WTC11 (cell line): ENCODE measurements around the gene RCBTB2. TPM values are rescaled to one million over a fixed set of nuclear protein-coding genes. Genes with fewer than 3 reads are reported as not detected.

Experiments
- ATAC-seq: fragments of 200-7000 bp; cut with Tn5 transposase; 2 replicates; pipeline ENCODE4 v1.10.0; 2021; ENCODE audit warnings: mild to moderate bottlenecking, moderate library complexity
- CTCF ChIA-PET: fragments of 300-600 bp; sonication (Branson Sonifier 250); formaldehyde crosslinking; loops from one replicate; lab custom pipeline; 2021; ENCODE audit warnings: antibody characterized with exemption; lab: Charles Lee
- POLR2A ChIA-PET: fragments of 350-600 bp; sonication (Branson Sonifier 250); formaldehyde crosslinking; loops from one replicate; lab custom pipeline; 2021; ENCODE audit warnings: antibody characterized with exemption; lab: Charles Lee
- DNase-seq: peaks from one replicate; pipeline ENCODE4 v3.0.0; 2021; ENCODE audit warnings: low spot score
- H3K27ac Mint-ChIP-seq: 2 replicates; pipeline ENCODE4 v1.8.0; 2021; ENCODE audit warnings: mixed read lengths
- H3K27me3 Mint-ChIP-seq: 2 replicates; pipeline ENCODE4 v1.8.0; 2021; ENCODE audit warnings: low read depth, mild to moderate bottlenecking, moderate library complexity, mixed read lengths
- H3K36me3 Mint-ChIP-seq: 2 replicates; pipeline ENCODE4 v1.8.0; 2021; ENCODE audit warnings: mixed read lengths
- H3K4me1 Mint-ChIP-seq: 2 replicates; pipeline ENCODE4 v1.8.0; 2022; ENCODE audit warnings: mixed read lengths
- H3K4me3 Mint-ChIP-seq: 2 replicates; pipeline ENCODE4 v1.8.0; 2021; ENCODE audit warnings: mild to moderate bottlenecking, moderate library complexity, mixed read lengths
- H3K9me3 Mint-ChIP-seq: 2 replicates; pipeline ENCODE4 v1.8.0; 2021; ENCODE audit warnings: mixed read lengths
- AFF4 ChIP-seq: sonication (generic); formaldehyde crosslinking; IDR thresholded peaks from 2 replicates; pipeline ENCODE4 v1.8.1; 2023; ENCODE audit warnings: mild to moderate bottlenecking, missing genetic modification reagents, borderline replicate concordance
- ATF3 ChIP-seq: sonication (generic); formaldehyde crosslinking; conservative IDR thresholded peaks from 2 replicates; pipeline ENCODE4 v1.8.1; 2022; ENCODE audit warnings: mild to moderate bottlenecking, missing genetic modification reagents
- ESRRA ChIP-seq: sonication (generic); formaldehyde crosslinking; IDR thresholded peaks from 2 replicates; pipeline ENCODE4 v1.8.1; 2022; ENCODE audit warnings: mild to moderate bottlenecking, missing genetic modification reagents, borderline replicate concordance
- ETV6 ChIP-seq: sonication (generic); formaldehyde crosslinking; IDR thresholded peaks from 2 replicates; pipeline ENCODE4 v1.8.1; 2022; ENCODE audit warnings: mild to moderate bottlenecking, missing genetic modification reagents
- FOXK1 ChIP-seq: sonication (generic); formaldehyde crosslinking; IDR thresholded peaks from 2 replicates; pipeline ENCODE4 v1.8.0; 2022; ENCODE audit warnings: mild to moderate bottlenecking, moderate library complexity, missing genetic modification reagents
- MLX ChIP-seq: sonication (generic); formaldehyde crosslinking; IDR thresholded peaks from 2 replicates; pipeline ENCODE4 v1.8.1; 2023; ENCODE audit warnings: mild to moderate bottlenecking, missing genetic modification reagents, moderate library complexity
- MXD4 ChIP-seq: fragments of 250-450 bp; sonication (Bioruptor Pico); IDR thresholded peaks from 2 replicates; pipeline ENCODE4 v1.8.0; 2021; ENCODE audit warnings: mild to moderate bottlenecking, moderate library complexity, borderline replicate concordance
- NFYB ChIP-seq: sonication (generic); formaldehyde crosslinking; conservative IDR thresholded peaks from 2 replicates; pipeline ENCODE4 v1.8.0; 2022; ENCODE audit warnings: low read depth, missing genetic modification reagents
- NR1H2 ChIP-seq: sonication (generic); formaldehyde crosslinking; IDR thresholded peaks from 2 replicates; pipeline ENCODE4 v1.9.0; 2021; ENCODE audit warnings: mild to moderate bottlenecking, moderate library complexity, missing genetic modification reagents
- NR2C2 ChIP-seq: sonication (generic); formaldehyde crosslinking; IDR thresholded peaks from 2 replicates; pipeline ENCODE4 v1.8.0; 2022; ENCODE audit warnings: mild to moderate bottlenecking, missing genetic modification reagents
- PRRX2 ChIP-seq: fragments of 250-450 bp; sonication (Bioruptor Pico); IDR thresholded peaks from 2 replicates; pipeline ENCODE4 v1.8.0; 2021; ENCODE audit warnings: mild to moderate bottlenecking
- RELA ChIP-seq: sonication (generic); formaldehyde crosslinking; IDR thresholded peaks from 2 replicates; pipeline ENCODE4 v1.8.1; 2022; ENCODE audit warnings: missing genetic modification reagents, mild to moderate bottlenecking, borderline replicate concordance
- SMAD3 ChIP-seq: sonication (generic); formaldehyde crosslinking; IDR thresholded peaks from 2 replicates; pipeline ENCODE4 v1.8.0; 2022; ENCODE audit warnings: missing genetic modification reagents, mild to moderate bottlenecking, borderline replicate concordance
- STAT6 ChIP-seq: sonication (generic); formaldehyde crosslinking; conservative IDR thresholded peaks from 2 replicates; pipeline ENCODE4 v1.8.1; 2023; ENCODE audit warnings: mild to moderate bottlenecking, low read depth, missing genetic modification reagents, moderate library complexity
- TCF7 ChIP-seq: sonication (generic); formaldehyde crosslinking; IDR thresholded peaks from 2 replicates; pipeline ENCODE4 v1.8.0; 2022; ENCODE audit warnings: mild to moderate bottlenecking, low read depth, missing genetic modification reagents, moderate library complexity
- TEAD1 ChIP-seq: sonication (generic); formaldehyde crosslinking; IDR thresholded peaks from 2 replicates; pipeline ENCODE4 v1.8.0; 2022; ENCODE audit warnings: mild to moderate bottlenecking, missing genetic modification reagents
- ZNF121 ChIP-seq: sonication (generic); formaldehyde crosslinking; IDR thresholded peaks from 2 replicates; pipeline ENCODE4 v1.8.0; 2023; ENCODE audit warnings: missing genetic modification reagents
- ZNF219 ChIP-seq: sonication (generic); formaldehyde crosslinking; IDR thresholded peaks from 2 replicates; pipeline ENCODE4 v1.8.0; 2023; ENCODE audit warnings: missing genetic modification reagents, mild to moderate bottlenecking, borderline replicate concordance
- total RNA-seq: library from RNA; stranded (reverse); gene quantifications from 3 replicates; pipeline ENCODE4 v1.2.3, GENCODE V29; 2021
- TF ChIP-seq, protein P1 (sequence below): fragments of 200-600 bp; IDR thresholded peaks from 2 replicates; pipeline ENCODE4 v1.8.0; 2022; ENCODE audit warnings: antibody characterized with exemption
- TF ChIP-seq, protein P2 (sequence below): sonication (generic); formaldehyde crosslinking; IDR thresholded peaks from 2 replicates; pipeline ENCODE4 v1.8.0; 2022; ENCODE audit warnings: mild to moderate bottlenecking, missing genetic modification reagents

The RCBTB2 gene
- total RNA-seq, 1 experiment from 2014 or later = 6.6 TPM

DNA sequence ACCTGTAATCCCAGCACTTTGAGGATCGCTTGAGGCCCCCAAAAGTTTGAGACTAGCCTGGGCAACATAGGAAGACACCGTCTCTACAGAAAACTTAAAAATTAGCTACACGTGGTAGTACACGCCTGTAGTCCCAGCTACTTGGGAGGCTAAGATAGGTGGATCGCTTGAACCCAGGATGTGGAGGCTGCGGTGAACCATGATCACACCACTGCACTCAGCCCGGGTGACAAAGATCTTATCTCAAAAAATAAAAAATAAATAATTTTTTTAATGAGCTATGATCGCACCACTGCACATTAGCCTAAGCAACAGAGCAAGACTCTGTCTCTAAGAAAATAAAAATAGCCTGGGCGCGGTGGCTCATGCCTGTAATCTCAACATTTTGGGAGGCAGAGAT is 6.6 kb downstream of the RCBTB2 start (continued):
- TF ChIP-seq, protein P1, sequence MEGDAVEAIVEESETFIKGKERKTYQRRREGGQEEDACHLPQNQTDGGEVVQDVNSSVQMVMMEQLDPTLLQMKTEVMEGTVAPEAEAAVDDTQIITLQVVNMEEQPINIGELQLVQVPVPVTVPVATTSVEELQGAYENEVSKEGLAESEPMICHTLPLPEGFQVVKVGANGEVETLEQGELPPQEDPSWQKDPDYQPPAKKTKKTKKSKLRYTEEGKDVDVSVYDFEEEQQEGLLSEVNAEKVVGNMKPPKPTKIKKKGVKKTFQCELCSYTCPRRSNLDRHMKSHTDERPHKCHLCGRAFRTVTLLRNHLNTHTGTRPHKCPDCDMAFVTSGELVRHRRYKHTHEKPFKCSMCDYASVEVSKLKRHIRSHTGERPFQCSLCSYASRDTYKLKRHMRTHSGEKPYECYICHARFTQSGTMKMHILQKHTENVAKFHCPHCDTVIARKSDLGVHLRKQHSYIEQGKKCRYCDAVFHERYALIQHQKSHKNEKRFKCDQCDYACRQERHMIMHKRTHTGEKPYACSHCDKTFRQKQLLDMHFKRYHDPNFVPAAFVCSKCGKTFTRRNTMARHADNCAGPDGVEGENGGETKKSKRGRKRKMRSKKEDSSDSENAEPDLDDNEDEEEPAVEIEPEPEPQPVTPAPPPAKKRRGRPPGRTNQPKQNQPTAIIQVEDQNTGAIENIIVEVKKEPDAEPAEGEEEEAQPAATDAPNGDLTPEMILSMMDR = no peak
- TF ChIP-seq ZNF219 (CRISPR knock-in tag) (no peak), SMAD3 (CRISPR knock-in tag) (no peak), NR1H2 (CRISPR knock-in tag) (no peak)

DNA sequence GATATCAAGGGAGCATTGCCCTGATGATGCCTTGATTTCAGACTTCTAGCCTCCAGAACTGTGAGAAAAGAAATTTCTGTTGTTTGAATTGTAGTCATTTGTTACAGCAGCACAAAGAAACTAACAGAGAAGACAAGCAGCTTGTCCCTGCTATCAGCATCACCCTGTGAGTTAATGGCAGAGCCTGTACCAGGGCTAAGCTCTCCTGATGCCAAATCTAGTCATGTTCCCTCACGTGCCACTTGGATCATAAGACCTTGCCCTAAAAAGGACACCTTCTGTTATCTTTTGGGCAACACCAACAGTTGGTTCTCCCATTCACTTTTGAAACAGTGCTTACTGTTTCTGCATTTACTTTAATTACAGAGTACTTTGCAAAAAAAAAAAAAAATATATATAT is 14.8 kb downstream of the RCBTB2 start:
- ATAC-seq = no peak
- ChIA-PET POLR2A (no interaction called here), CTCF (interaction anchor here (1.0 kb wide), 1 partner anchor 13 kb away, joined by 3 read pairs; no protein-coding TSS in a partner anchor)
- Mint-ChIP-seq H3K4me3 (no peak overlapping the region), H3K27ac (no peak overlapping the region), H3K36me3 (no peaks in the 10 kb centered on the region), H3K9me3 (no peaks in the 10 kb centered on the region), H3K4me1 (no peaks in the 10 kb centered on the region), H3K27me3 (no peaks in the 10 kb centered on the region)
- no peak for DNase-seq
- TF ChIP-seq RELA (CRISPR knock-in tag) = no peak
- no peak for TF ChIP-seq MXD4 (CRISPR knock-in tag)
- TF ChIP-seq STAT6 (CRISPR knock-in tag) = no peak
- no peak for TF ChIP-seq AFF4 (CRISPR knock-in tag)
- TF ChIP-seq TEAD1 (CRISPR knock-in tag) = no peak
- TF ChIP-seq NR2C2 = no peak
- no peak for TF ChIP-seq ZNF121 (CRISPR knock-in tag)
- no peak for TF ChIP-seq ATF3
- no peak for TF ChIP-seq ESRRA (CRISPR knock-in tag)
- no peak for TF ChIP-seq MLX (CRISPR knock-in tag)
- TF ChIP-seq, protein P2, sequence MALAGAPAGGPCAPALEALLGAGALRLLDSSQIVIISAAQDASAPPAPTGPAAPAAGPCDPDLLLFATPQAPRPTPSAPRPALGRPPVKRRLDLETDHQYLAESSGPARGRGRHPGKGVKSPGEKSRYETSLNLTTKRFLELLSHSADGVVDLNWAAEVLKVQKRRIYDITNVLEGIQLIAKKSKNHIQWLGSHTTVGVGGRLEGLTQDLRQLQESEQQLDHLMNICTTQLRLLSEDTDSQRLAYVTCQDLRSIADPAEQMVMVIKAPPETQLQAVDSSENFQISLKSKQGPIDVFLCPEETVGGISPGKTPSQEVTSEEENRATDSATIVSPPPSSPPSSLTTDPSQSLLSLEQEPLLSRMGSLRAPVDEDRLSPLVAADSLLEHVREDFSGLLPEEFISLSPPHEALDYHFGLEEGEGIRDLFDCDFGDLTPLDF (CRISPR knock-in tag) = no peak
- no peak for TF ChIP-seq ETV6 (CRISPR knock-in tag)
- no peak for TF ChIP-seq NFYB (CRISPR knock-in tag)
- no peak for TF ChIP-seq PRRX2 (CRISPR knock-in tag)
- no peak for TF ChIP-seq FOXK1 (CRISPR knock-in tag)
- TF ChIP-seq TCF7 (CRISPR knock-in tag) = no peak
